ENCODE results near the gene PFDN4.

Gene PFDN4

DNA sequence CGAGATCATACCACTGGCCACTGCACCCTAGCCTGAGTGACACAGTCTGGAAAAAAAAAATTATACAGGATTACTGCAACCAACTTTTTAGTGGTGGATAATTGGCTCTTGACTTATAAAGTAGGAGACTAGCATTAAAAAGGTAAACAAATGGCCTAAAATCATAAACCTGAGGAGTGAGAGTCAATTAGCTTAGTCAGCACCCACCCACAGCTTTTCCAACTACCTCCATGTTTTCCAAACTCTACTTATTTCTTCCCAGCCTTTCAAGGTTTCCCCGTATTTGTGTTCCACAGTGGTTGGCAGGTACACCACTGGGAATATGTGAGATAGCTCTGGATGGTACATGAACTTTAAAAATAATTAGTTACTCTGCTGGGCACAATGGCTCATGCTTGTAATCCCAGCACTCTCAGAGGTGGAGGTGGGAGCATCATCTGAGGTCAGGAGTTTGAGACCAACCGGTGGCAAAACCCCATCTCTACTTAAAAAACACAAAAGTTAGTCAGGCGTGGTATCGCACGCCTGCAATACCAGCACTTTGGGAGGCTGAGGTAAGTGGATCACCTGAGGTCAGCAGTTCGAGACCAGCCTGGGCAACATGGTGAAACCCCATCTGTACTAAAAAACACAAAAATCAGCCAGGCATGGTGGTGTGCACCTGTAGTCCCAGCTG is 40.8 kb upstream of the PFDN4 start (continued):
- TF ChIP-seq, protein P1, sequence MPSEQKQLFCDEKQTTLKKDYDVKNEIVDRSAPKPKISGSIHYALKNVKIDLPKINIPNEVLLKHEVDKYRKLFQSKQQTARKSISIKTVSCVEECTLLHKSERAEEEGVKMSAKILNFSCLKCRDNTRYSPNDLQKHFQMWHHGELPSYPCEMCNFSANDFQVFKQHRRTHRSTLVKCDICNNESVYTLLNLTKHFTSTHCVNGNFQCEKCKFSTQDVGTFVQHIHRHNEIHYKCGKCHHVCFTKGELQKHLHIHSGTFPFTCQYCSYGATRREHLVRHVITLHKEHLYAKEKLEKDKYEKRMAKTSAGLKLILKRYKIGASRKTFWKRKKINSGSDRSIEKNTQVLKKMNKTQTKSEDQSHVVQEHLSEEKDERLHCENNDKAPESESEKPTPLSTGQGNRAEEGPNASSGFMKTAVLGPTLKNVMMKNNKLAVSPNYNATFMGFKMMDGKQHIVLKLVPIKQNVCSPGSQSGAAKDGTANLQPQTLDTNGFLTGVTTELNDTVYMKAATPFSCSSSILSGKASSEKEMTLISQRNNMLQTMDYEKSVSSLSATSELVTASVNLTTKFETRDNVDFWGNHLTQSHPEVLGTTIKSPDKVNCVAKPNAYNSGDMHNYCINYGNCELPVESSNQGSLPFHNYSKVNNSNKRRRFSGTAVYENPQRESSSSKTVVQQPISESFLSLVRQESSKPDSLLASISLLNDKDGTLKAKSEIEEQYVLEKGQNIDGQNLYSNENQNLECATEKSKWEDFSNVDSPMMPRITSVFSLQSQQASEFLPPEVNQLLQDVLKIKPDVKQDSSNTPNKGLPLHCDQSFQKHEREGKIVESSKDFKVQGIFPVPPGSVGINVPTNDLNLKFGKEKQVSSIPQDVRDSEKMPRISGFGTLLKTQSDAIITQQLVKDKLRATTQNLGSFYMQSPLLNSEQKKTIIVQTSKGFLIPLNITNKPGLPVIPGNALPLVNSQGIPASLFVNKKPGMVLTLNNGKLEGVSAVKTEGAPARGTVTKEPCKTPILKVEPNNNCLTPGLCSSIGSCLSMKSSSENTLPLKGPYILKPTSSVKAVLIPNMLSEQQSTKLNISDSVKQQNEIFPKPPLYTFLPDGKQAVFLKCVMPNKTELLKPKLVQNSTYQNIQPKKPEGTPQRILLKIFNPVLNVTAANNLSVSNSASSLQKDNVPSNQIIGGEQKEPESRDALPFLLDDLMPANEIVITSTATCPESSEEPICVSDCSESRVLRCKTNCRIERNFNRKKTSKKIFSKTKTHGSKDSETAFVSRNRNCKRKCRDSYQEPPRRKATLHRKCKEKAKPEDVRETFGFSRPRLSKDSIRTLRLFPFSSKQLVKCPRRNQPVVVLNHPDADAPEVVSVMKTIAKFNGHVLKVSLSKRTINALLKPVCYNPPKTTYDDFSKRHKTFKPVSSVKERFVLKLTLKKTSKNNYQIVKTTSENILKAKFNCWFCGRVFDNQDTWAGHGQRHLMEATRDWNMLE (tag by site-specific recombination; conservative IDR thresholded peaks at IDR 0.05; ENCODE audit: low read depth) = no peak
- TF ChIP-seq ZNF350 (tag by site-specific recombination; IDR thresholded peaks at IDR 0.05) (no peak), SP7 (tag by site-specific recombination; IDR thresholded peaks at IDR 0.05) (peak; percentile 35; the same call in 1 of the 2 replicates), ZFHX2 (tag by site-specific recombination; conservative IDR thresholded peaks at IDR 0.05) (peak; percentile 62), OSR2 (tag by site-specific recombination; IDR thresholded peaks at IDR 0.05) (peak; percentile 84)
- TF ChIP-seq, protein P2, sequence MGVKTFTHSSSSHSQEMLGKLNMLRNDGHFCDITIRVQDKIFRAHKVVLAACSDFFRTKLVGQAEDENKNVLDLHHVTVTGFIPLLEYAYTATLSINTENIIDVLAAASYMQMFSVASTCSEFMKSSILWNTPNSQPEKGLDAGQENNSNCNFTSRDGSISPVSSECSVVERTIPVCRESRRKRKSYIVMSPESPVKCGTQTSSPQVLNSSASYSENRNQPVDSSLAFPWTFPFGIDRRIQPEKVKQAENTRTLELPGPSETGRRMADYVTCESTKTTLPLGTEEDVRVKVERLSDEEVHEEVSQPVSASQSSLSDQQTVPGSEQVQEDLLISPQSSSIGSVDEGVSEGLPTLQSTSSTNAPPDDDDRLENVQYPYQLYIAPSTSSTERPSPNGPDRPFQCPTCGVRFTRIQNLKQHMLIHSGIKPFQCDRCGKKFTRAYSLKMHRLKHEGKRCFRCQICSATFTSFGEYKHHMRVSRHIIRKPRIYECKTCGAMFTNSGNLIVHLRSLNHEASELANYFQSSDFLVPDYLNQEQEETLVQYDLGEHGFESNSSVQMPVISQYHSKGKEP (tag by site-specific recombination; IDR thresholded peaks at IDR 0.05) = 0 out of 2 replicates have a peak, but pooled peaks have one; percentile 14

DNA sequence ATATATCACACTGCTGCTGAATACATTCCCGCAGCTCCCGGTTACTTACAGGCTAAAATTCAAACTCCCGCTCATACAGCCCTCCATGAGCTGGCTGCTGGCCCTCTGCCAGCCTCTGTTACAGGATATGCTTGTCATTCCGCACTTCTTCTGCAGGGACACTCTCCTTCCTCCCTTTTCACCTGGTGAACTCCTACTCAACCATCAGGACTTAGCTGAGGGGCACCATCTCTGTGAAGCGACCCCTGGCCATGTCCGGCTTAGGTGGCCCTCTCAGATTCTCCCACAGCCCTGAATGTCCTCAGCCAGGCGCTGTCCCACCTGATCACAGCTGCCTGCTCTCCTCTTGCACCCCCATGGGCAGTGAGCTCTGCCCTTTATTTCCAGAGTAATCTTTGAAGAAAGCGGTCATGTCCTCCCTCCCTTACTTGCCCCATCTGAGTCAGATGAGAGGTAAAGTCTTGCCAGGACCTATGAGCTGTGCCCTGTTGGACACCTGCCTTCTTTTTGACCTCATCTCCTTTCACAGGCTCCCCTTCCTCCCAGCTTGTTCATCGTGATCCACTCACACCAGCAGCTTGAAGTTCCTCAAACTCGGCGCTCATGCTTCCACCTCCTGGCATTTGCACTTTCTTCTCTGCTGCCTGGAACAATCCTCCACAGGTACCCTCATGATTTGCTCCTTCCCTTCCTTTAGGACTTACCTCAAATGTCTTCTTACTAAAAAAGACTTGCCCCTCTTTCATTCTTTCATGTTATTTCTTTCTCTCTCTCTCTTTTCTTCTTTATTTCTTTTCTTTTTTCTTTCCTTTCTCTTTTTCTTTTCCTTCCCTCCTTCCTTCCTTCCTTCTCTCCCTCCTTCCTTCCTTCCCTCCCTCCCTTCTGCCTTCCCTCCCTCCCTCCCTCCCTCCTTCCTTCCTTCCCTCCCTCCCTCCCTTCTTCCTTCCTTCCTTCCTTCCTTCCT is 39.7 kb upstream of the PFDN4 start:
- Histone ChIP-seq H3K4me3 (ENCODE audit: low read depth, low read length) (no peak overlapping the region), H3K9me3 (ENCODE audit: control insufficient read depth, insufficient read depth, low read depth, low read length) (no peaks in the 10 kb centered on the region), H3K36me3 (ENCODE audit: control insufficient read depth in 2 of 2, insufficient read depth in 1 of 2, low read length in 2 of 2) (no peaks in the 10 kb centered on the region), H3K27ac (ENCODE audit: extremely low read depth, low read depth, low read length) (no peak overlapping the region), H3K4me1 (ENCODE audit: control insufficient read depth, insufficient read depth, low read length) (peaks cover 17% of the 10 kb centered on the region)
- ChIA-PET POLR2A (no interaction called here), CTCF (interaction anchor here (1.3 to 2.2 kb wide), 3 partner anchors 31 to 71 kb away, joined by 3 to 5 read pairs (median 5); no protein-coding TSS in a partner anchor)
- TF ChIP-seq ZFP3 (tag by site-specific recombination; IDR thresholded peaks at IDR 0.05; ENCODE audit: low read depth) (peak; percentile 93), SP7 (tag by site-specific recombination; IDR thresholded peaks at IDR 0.05) (peak; percentile 55; the same call in 1 of the 2 replicates), ZNF366 (tag by site-specific recombination; conservative IDR thresholded peaks at IDR 0.05) (peak; percentile 65), ZNF19 (tag by site-specific recombination; IDR thresholded peaks at IDR 0.05; ENCODE audit: low read depth) (no peak), MZF1 (tag by site-specific recombination; IDR thresholded peaks at IDR 0.05; ENCODE audit: borderline replicate concordance) (no peak), ZBTB17 (tag by site-specific recombination; IDR thresholded peaks at IDR 0.05) (peak; percentile 60; the same call in 1 of the 2 replicates), ZNF341 (tag by site-specific recombination; IDR thresholded peaks at IDR 0.05; ENCODE audit: low read depth) (0 out of 2 replicates have a peak, but pooled peaks have one; percentile 33), ZNF843 (tag by site-specific recombination; IDR thresholded peaks at IDR 0.05) (no peak), OSR2 (tag by site-specific recombination; IDR thresholded peaks at IDR 0.05) (peak; percentile 80), PRDM1 (tag by site-specific recombination; IDR thresholded peaks at IDR 0.05) (0 out of 2 replicates have a peak, but pooled peaks have one; percentile 26), ZNF600 (tag by site-specific recombination; IDR thresholded peaks at IDR 0.05) (peak; percentile 47)
- TF ChIP-seq, protein P3, sequence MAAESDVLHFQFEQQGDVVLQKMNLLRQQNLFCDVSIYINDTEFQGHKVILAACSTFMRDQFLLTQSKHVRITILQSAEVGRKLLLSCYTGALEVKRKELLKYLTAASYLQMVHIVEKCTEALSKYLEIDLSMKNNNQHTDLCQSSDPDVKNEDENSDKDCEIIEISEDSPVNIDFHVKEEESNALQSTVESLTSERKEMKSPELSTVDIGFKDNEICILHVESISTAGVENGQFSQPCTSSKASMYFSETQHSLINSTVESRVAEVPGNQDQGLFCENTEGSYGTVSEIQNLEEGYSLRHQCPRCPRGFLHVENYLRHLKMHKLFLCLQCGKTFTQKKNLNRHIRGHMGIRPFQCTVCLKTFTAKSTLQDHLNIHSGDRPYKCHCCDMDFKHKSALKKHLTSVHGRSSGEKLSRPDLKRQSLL (tag by site-specific recombination; IDR thresholded peaks at IDR 0.05) = peak; percentile 5; the same call in 1 of the 2 replicates
- TF ChIP-seq, protein P4, sequence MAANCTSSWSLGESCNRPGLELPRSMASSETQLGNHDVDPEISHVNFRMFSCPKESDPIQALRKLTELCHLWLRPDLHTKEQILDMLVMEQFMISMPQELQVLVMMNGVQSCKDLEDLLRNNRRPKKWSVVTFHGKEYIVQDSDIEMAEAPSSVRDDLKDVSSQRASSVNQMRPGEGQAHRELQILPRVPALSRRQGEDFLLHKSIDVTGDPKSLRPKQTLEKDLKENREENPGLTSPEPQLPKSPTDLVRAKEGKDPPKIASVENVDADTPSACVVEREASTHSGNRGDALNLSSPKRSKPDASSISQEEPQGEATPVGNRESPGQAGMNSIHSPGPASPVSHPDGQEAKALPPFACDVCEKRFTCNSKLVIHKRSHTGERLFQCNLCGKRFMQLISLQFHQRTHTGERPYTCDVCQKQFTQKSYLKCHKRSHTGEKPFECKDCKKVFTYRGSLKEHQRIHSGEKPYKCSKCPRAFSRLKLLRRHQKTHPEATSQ (tag by site-specific recombination; IDR thresholded peaks at IDR 0.05) = no peak
- TF ChIP-seq, protein P5, sequence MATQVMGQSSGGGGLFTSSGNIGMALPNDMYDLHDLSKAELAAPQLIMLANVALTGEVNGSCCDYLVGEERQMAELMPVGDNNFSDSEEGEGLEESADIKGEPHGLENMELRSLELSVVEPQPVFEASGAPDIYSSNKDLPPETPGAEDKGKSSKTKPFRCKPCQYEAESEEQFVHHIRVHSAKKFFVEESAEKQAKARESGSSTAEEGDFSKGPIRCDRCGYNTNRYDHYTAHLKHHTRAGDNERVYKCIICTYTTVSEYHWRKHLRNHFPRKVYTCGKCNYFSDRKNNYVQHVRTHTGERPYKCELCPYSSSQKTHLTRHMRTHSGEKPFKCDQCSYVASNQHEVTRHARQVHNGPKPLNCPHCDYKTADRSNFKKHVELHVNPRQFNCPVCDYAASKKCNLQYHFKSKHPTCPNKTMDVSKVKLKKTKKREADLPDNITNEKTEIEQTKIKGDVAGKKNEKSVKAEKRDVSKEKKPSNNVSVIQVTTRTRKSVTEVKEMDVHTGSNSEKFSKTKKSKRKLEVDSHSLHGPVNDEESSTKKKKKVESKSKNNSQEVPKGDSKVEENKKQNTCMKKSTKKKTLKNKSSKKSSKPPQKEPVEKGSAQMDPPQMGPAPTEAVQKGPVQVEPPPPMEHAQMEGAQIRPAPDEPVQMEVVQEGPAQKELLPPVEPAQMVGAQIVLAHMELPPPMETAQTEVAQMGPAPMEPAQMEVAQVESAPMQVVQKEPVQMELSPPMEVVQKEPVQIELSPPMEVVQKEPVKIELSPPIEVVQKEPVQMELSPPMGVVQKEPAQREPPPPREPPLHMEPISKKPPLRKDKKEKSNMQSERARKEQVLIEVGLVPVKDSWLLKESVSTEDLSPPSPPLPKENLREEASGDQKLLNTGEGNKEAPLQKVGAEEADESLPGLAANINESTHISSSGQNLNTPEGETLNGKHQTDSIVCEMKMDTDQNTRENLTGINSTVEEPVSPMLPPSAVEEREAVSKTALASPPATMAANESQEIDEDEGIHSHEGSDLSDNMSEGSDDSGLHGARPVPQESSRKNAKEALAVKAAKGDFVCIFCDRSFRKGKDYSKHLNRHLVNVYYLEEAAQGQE (tag by site-specific recombination; IDR thresholded peaks at IDR 0.05) = peak; percentile 32; the same call in 1 of the 2 replicates

All from HEK293 (cell line).